ENCODE results near the gene PHACTR1.

DNA sequence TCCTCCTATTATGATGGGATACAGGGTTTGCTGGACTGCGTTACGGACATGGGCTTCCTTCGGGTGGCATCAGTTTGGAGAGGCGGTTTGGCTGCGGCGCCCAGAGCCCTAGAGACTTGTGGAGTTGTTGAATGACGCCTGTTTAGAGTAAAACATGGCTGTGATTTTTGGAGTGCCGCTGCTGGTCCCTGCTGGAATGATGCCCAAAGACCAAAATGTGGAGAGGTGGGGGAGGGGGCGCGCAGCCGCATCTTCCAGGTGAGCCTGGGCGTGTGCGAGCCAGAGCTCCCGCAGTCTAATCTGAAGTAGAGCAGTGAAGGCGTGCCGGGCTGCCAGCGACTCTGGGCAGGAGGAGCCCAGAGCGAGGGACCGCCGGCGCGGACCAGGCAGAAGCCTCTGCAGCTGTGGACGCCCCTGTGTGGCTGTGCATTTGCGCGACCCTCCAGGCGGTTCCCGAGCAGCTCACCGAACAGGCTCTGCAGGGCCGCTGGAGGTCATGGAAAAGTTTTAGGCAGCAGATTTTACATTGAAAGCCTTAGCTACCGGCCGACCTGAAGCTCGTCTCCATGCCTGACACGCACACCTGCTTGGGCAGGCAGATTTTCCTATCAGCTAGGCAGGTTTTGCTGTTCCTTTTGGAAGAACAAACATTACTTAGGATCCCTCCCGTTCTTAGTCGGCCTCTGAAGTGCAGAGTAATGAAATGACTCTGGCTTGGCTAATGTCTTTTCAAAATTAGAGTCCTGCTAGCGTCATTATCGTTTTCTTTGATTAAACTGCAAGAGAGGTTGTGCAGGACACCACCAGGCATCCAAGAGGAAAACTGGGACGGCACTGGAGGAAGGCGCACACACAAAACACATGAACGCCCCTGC, 298.2 kb downstream of the PHACTR1 start:
- no peak for TF ChIP-seq POLR2A (IDR thresholded peaks at IDR 0.05)
- TF ChIP-seq, protein P1, sequence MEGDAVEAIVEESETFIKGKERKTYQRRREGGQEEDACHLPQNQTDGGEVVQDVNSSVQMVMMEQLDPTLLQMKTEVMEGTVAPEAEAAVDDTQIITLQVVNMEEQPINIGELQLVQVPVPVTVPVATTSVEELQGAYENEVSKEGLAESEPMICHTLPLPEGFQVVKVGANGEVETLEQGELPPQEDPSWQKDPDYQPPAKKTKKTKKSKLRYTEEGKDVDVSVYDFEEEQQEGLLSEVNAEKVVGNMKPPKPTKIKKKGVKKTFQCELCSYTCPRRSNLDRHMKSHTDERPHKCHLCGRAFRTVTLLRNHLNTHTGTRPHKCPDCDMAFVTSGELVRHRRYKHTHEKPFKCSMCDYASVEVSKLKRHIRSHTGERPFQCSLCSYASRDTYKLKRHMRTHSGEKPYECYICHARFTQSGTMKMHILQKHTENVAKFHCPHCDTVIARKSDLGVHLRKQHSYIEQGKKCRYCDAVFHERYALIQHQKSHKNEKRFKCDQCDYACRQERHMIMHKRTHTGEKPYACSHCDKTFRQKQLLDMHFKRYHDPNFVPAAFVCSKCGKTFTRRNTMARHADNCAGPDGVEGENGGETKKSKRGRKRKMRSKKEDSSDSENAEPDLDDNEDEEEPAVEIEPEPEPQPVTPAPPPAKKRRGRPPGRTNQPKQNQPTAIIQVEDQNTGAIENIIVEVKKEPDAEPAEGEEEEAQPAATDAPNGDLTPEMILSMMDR (IDR thresholded peaks at IDR 0.05) = no peak

Measured in lower leg skin (tissue), 3 donors.